Measurements from ENCODE around the gene RNF25.
A peak's percentile ranks its signal among the peaks of the same experiment; 100 is the strongest.
"Not testable (repeated sequence)": the region's sequence is repeated elsewhere in the genome, so short reads cannot be mapped to it uniquely, and the experiment has no call there.

The RNF25 gene

DNA sequence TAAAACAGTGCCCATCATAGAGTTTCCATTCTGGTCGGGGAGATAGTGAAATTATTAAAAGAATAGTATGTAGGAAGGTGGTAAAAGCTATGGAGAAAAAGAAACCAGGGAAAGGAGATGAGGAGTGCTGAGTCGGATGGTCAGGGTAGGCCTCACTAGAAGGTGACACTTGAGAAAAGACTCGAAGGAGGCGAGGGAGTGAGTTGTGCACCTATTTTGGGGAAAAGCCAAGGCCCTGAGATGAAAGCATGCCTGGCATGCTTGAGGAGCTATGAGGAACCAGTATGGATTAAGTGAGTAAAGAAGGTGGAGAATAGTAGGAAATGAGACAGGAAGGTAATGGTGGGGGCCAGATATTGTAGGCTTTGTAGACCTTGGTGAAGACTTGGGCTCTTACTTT is 31.5 kb upstream of the RNF25 start:
- TF ChIP-seq, protein P1, sequence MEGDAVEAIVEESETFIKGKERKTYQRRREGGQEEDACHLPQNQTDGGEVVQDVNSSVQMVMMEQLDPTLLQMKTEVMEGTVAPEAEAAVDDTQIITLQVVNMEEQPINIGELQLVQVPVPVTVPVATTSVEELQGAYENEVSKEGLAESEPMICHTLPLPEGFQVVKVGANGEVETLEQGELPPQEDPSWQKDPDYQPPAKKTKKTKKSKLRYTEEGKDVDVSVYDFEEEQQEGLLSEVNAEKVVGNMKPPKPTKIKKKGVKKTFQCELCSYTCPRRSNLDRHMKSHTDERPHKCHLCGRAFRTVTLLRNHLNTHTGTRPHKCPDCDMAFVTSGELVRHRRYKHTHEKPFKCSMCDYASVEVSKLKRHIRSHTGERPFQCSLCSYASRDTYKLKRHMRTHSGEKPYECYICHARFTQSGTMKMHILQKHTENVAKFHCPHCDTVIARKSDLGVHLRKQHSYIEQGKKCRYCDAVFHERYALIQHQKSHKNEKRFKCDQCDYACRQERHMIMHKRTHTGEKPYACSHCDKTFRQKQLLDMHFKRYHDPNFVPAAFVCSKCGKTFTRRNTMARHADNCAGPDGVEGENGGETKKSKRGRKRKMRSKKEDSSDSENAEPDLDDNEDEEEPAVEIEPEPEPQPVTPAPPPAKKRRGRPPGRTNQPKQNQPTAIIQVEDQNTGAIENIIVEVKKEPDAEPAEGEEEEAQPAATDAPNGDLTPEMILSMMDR (IDR thresholded peaks at IDR 0.05; ENCODE audit: low read length, missing control alignments): no peak
- H3K4me3 ChIP-seq (replicated peaks; ENCODE audit: low read depth, low read length): no peak overlapping the region

DNA sequence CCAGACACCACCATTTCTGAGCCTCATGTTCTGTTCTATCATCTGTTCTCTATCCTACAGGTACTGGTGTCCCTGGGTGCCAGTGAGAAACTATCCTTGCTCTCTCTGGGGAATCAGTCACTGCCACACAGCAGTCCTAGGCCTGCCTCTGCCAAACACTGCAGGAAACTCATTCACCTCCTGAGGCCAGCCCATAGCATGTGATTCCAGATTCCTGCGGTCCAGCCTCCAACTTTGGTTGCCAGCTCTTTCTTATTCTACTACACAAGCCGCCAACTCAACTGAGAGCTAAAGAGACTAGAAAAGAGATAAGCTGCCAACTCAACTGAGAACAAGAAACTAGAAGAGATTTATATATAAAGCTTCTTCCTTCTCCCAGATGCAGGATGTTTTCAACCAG is 30.0 kb upstream of the RNF25 start:
- TF ChIP-seq, protein P1 (IDR thresholded peaks at IDR 0.05; ENCODE audit: low read length, missing control alignments): no peak
- no peak overlapping the region for H3K4me3 ChIP-seq (replicated peaks; ENCODE audit: low read depth, low read length)
- DNase-seq (ENCODE audit: low read depth): no peak

More for the DNA sequence above, 31.5 kb upstream of the RNF25 start:
- no peak for DNase-seq (ENCODE audit: low read depth)

DNA sequence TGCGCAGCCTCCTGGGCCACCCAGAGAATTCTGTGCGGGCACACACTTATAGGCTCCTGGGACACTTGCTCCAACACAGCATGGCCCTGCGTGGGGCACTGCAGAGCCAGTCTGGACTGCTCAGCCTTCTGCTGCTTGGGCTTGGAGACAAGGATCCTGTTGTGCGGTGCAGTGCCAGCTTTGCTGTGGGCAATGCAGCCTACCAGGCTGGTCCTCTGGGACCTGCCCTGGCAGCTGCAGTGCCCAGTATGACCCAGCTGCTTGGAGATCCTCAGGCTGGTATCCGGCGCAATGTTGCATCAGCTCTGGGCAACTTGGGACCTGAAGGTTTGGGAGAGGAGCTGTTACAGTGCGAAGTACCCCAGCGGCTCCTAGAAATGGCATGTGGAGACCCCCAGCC is 27.1 kb upstream of the RNF25 start:
- TF ChIP-seq, protein P1 (IDR thresholded peaks at IDR 0.05; ENCODE audit: low read length, missing control alignments): no peak
- no peak for DNase-seq (ENCODE audit: low read depth)
- H3K4me3 ChIP-seq (replicated peaks; ENCODE audit: low read depth, low read length): no peak overlapping the region

DNA sequence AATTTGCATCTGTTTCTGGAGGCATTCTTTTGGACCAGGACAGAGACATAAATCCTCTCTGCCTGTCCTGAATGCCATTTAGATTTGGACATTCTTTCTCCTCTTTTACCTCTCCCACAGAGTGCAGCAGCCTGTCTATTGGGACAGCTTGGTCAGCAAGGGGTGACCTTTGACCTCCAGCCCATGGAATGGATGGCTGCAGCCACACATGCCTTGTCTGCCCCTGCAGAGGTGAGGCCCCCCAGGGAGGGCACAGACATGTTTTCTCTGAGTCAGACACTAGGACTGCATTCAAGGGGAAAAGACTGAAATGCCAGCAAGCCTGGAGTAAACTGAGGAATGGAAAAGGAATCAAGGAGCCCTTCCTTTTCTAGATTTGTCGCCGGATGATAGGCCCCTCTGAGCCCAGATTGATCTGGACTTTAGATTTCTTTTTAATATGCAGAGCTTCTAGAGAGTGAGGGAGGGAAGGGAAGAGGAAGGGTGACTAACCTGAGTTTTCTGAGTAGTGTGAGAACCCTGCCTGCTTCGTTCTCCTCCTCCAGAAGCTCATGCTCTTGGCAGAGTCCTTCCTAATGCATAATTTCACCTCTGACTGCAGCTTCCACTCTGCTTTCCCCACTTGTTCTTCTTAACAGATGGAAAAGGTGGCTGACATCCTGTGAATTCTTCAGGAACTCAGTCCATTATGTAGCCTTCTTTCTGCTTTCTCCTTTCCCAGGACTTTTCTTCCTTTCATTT is 22.8 kb upstream of the RNF25 start:
- TF ChIP-seq, protein P1 (IDR thresholded peaks at IDR 0.05; ENCODE audit: low read length, missing control alignments): no peak
- DNase-seq (ENCODE audit: low read depth): peak; percentile 34
- no peak overlapping the region for H3K4me3 ChIP-seq (replicated peaks; ENCODE audit: low read depth, low read length)

DNA sequence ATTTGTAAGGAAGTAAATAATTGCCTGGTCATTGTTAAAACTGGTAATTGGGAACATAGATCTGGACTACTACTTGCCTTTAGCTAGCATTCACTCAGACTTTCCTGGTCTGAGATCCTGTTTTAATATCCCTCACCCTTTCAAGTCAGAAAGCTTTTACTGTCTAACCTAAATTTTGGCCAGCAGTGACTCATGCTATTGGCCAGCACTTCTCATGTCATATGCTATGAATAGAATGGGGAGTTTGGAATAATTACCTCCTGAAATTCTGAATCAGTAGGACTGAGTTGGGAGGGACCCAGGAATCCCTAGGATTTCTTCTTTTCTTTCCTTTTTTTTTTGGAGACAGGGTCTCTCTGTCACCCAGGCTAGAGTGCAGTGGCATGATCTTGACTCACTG is 19.4 kb upstream of the RNF25 start:
- H3K4me3 ChIP-seq (replicated peaks; ENCODE audit: low read depth, low read length): no peak overlapping the region
- DNase-seq (ENCODE audit: low read depth): peak; percentile 28
- TF ChIP-seq, protein P1 (IDR thresholded peaks at IDR 0.05; ENCODE audit: low read length, missing control alignments): no peak

DNA sequence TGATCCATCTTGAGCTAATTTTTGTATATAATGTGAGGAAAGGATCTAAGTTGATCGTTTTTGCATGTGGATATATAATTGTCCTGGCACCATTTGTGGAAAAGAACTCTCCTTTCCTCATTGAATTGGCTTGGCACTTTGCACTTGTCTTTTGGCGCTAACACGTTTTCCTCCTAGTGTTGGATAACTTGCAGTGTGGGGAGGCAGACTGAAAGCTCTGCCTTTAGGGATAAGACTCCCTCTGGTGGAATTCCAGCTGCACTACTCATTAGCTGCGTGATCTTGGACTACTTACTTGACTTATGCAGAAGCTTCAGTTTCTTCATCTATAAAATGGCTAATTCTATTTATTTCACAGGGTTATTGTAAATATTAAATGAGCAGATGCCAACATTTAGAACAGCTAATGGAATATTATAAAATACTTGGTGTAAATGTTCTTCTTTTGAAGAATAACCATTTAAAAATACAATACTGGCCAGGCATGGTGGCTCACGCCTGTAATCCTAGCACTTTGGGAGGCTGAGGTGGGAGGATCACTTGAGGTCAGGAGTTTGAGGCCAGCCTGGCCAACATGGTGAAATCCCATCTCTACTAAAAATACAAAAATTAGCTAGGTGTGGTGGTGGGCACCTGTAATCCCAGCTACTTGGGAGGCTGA is 15.7 kb upstream of the RNF25 start:
- peak; percentile 88 for DNase-seq (ENCODE audit: low read depth)
- TF ChIP-seq, protein P1 (IDR thresholded peaks at IDR 0.05; ENCODE audit: low read length, missing control alignments): peak; percentile 96
- not testable (repeated sequence) for H3K4me3 ChIP-seq (replicated peaks; ENCODE audit: low read depth, low read length)

All from fibroblast of pulmonary artery (primary cell).